GM12878 (cell line): ENCODE data around the gene ZNF93.
"Not testable (repeated sequence)": the region's sequence is repeated elsewhere in the genome, so short reads cannot be mapped to it uniquely, and the experiment has no call there.

Source experiments
- BCL3 ChIP-seq: IDR thresholded peaks from 2 replicates; pipeline ENCODE4 v1.6.1; 2011; ENCODE audit warnings: borderline replicate concordance, low read depth, mild to moderate bottlenecking, moderate library complexity, low read length; ENCODE audit not compliant: insufficient read depth, poor library complexity, severe bottlenecking
- CTCF ChIP-seq, 3 experiments: IDR thresholded peaks in 2 of 3; conservative IDR thresholded peaks in 1 of 3; 2 replicates each; pipeline ENCODE4 v1.5.1; 2011; ENCODE audit warnings: low read depth in 3 of 3, low read length in 3 of 3, mild to moderate bottlenecking in 3 of 3, control low read depth in 2 of 3, moderate library complexity in 2 of 3, inconsistent platforms in 1 of 3, mixed read lengths in 1 of 3; ENCODE audit not compliant: control insufficient read depth in 2 of 3, insufficient read depth in 1 of 3; ENCODE audit errors: extremely low read depth in 1 of 3
- E2F8 ChIP-seq: fragments of 450-650 bp; IDR thresholded peaks from 2 replicates; pipeline ENCODE4 v1.6.1; 2018; ENCODE audit warnings: mild to moderate bottlenecking, low read depth, moderate library complexity; ENCODE audit not compliant: partially characterized antibody
- NFXL1 ChIP-seq: fragments of 450-650 bp; IDR thresholded peaks from 2 replicates; pipeline ENCODE4 v1.6.1; 2017; ENCODE audit warnings: antibody characterized with exemption, mild to moderate bottlenecking, borderline replicate concordance
- RCOR1 ChIP-seq: conservative IDR thresholded peaks from 2 replicates; pipeline ENCODE4 v1.6.1; 2012; ENCODE audit warnings: low read depth, low read length, improper control_type of control experiment

- TF ChIP-seq BCL3; NFXL1; CTCF (IDR thresholded peaks at IDR 0.05 in 2 of 3, conservative IDR thresholded peaks at IDR 0.05 in 1 of 3; ENCODE audit: control insufficient read depth in 2 of 3, extremely low read depth in 1 of 3, insufficient read depth in 1 of 3, low read depth in 3 of 3, low read length in 3 of 3); E2F8; RCOR1: not testable (repeated sequence)
Observed at GRCh38 chr19:19966126-19966525, 65.4 kb downstream of the ZNF93 start.
